Measurements from ENCODE around the gene SUSD3.

Gene SUSD3

GRCh38 chr9:93066978-93067603, 8.6 kb downstream of the SUSD3 start:
- POLR2A ChIA-PET = no interaction called here
- no peak for TF ChIP-seq CTCF (IDR thresholded peaks at IDR 0.05; ENCODE audit: insufficient read depth, low read length, missing control alignments)
- CTCF ChIA-PET = no interaction called here
- no peak overlapping the region for H3K4me3 ChIP-seq (ENCODE audit: low read depth, low read length)
- DNase-seq (ENCODE audit: low read depth, low spot score) = no peak

- CTCF ChIA-PET = no interaction called here
- POLR2A ChIA-PET = no interaction called here
- DNase-seq (ENCODE audit: low read depth, low spot score) = no peak
- no peak overlapping the region for H3K4me3 ChIP-seq (ENCODE audit: low read depth, low read length)
- TF ChIP-seq CTCF (IDR thresholded peaks at IDR 0.05; ENCODE audit: insufficient read depth, low read length, missing control alignments) = no peak
Observed at GRCh38 chr9:93068956-93069355, 10.5 kb downstream of the SUSD3 start.

- no peak overlapping the region for H3K4me3 ChIP-seq (ENCODE audit: low read depth, low read length)
- no peak for TF ChIP-seq CTCF (IDR thresholded peaks at IDR 0.05; ENCODE audit: insufficient read depth, low read length, missing control alignments)
- POLR2A ChIA-PET = no interaction called here
- CTCF ChIA-PET = interaction anchor here (0.9 kb wide), 1 partner anchor 10 kb away, joined by 3 read pairs; no protein-coding TSS in a partner anchor
- DNase-seq (ENCODE audit: low read depth, low spot score) = no peak
Observed at GRCh38 chr9:93071464-93071863, 13.0 kb downstream of the SUSD3 start.

- CTCF ChIA-PET = no interaction called here
Observed at GRCh38 chr9:93072383-93072795, 13.9 kb downstream of the SUSD3 start.

GRCh38 chr9:93076101-93076791, 17.7 kb downstream of the SUSD3 start:
- H3K4me3 ChIP-seq (ENCODE audit: low read depth, low read length) = no peak overlapping the region
- CTCF ChIA-PET = no interaction called here
- TF ChIP-seq CTCF (IDR thresholded peaks at IDR 0.05; ENCODE audit: insufficient read depth, low read length, missing control alignments) = no peak
- POLR2A ChIA-PET = no interaction called here
- DNase-seq (ENCODE audit: low read depth, low spot score) = no peak

More at GRCh38 chr9:93072383-93072795, 13.9 kb downstream of the SUSD3 start:
- POLR2A ChIA-PET = no interaction called here
- peak; percentile 4 for DNase-seq (ENCODE audit: low read depth, low spot score)
- H3K4me3 ChIP-seq (ENCODE audit: low read depth, low read length) = no peak overlapping the region
- TF ChIP-seq CTCF (IDR thresholded peaks at IDR 0.05; ENCODE audit: insufficient read depth, low read length, missing control alignments) = no peak

GRCh38 chr9:93076792-93077128, 18.3 kb downstream of the SUSD3 start:
- ChIA-PET POLR2A (no interaction called here), CTCF (no interaction called here)
- no peak for DNase-seq (ENCODE audit: low read depth, low spot score)
- no peak for TF ChIP-seq CTCF (IDR thresholded peaks at IDR 0.05; ENCODE audit: insufficient read depth, low read length, missing control alignments)
- no peak overlapping the region for H3K4me3 ChIP-seq (ENCODE audit: low read depth, low read length)

Measured in AG04449 (cell line).